Testis (tissue), 3 donors: Measurements from ENCODE around the gene FBXO9. TPM values are rescaled to one million over a fixed set of nuclear protein-coding genes. Genes with fewer than 3 reads are reported as not detected.

Experiments used
- polyA plus RNA-seq: library from polyadenylated mRNA; stranded (reverse); fragments of 350-450 nt; fragmentation: Illumina TruSeq; extraction: RNeasy Lipid Tissue Mini Kit (QIAGEN cat#74804); gene quantifications from one replicate; pipeline ENCODE4 v1.2.3, GENCODE V29; 2014; ENCODE audit warnings: low read depth, low replicate concordance; ENCODE audit not compliant: insufficient read depth
- small RNA-seq, 2 donors: library from RNA; depleted of rRNA; stranded (forward); fragments of <200 nt; gene quantifications; one replicate each; pipeline ENCODE3, GENCODE V24; 2016
- total RNA-seq, 2 donors: library from RNA; depleted of rRNA; stranded (reverse); fragments of >200 nt; gene quantifications; one replicate each; pipeline ENCODE4 v1.2.3, GENCODE V29; 2016

FBXO9 gene
- total and polyA plus RNA-seq, 3 donors from 2014 or later = 75.1 to 81.6 (median 76.6) TPM

Small RNA genes lying within 50 kb of the gene (small RNA-seq; reads per million reads assigned to genes)
- gene RN7SL244P = 0 reads per million in 2 donors

Other genes with a start within 250 kb of the FBXO9 start
- not detected for gene GSTA5, start 224.6 kb upstream of the FBXO9 start, total RNA-seq
- gene GSTA5, start 224.6 kb upstream of the FBXO9 start, polyA plus RNA-seq = not detected
- gene GSTA3, start 155.7 kb upstream of the FBXO9 start, total RNA-seq = 10 to 100 TPM; 26.7 to 28.7 TPM
- 8.9 TPM for gene GSTA3, start 155.7 kb upstream of the FBXO9 start, polyA plus RNA-seq
- 10 to 100 TPM; 87.3 to 91.5 TPM for gene GSTA4, start 70.1 kb upstream of the FBXO9 start, total RNA-seq
- gene GSTA4, start 70.1 kb upstream of the FBXO9 start, polyA plus RNA-seq = 63.1 TPM
- gene CILK1, start 3.6 kb upstream of the FBXO9 start, total RNA-seq = 10 to 100 TPM; 18.2 to 20.2 TPM
- gene CILK1, start 3.6 kb upstream of the FBXO9 start, polyA plus RNA-seq = 9.9 TPM
- gene GCM1, start 83.4 kb downstream of the FBXO9 start, total RNA-seq = under 1 TPM; 0.47 to 0.68 TPM
- gene GCM1, start 83.4 kb downstream of the FBXO9 start, polyA plus RNA-seq = 0.90 TPM